ENCODE data around the gene TCF25. TPM values are rescaled to one million over a fixed set of nuclear protein-coding genes. Genes with fewer than 3 reads are reported as not detected.

Gene TCF25
- polyA plus RNA-seq, 1 donor (not counting 4 experiments of a cell fraction or from before 2014, with no cell fraction given) = 103 TPM

- H3K4me1 ChIP-seq (ENCODE audit: control insufficient read depth, extremely low read depth, insufficient read depth, low read length) = no peaks in the 10 kb centered on the region
- dilution Hi-C loops (cut with MboI; ENCODE audit: extremely low pct_ligation_motif_present, low sequenced_read_pairs) = no loop called here
- no peaks in the 10 kb centered on the region for H3K79me2 ChIP-seq (ENCODE audit: control insufficient read depth, insufficient read depth, low read length)
- TF ChIP-seq EZH2 (IDR thresholded peaks at IDR 0.05; ENCODE audit: low read length) (no peak), CTCF (optimal IDR thresholded peaks at IDR 0.05 in 1 of 3, IDR thresholded peaks at IDR 0.05 in 1 of 3, conservative IDR thresholded peaks at IDR 0.05 in 1 of 3; ENCODE audit: extremely low read depth in 1 of 3, insufficient read depth in 2 of 3, low read length in 3 of 3) (no peak)
- no peak overlapping the region for H3K4me2 ChIP-seq (ENCODE audit: control insufficient read depth, extremely low read depth, insufficient read depth, low read depth, low read length)
- FAIRE-seq = no peak
- H3K27ac ChIP-seq (ENCODE audit: control insufficient read depth, insufficient read depth, low read length) = no peak overlapping the region
- H3K9me3 ChIP-seq (ENCODE audit: control insufficient read depth, low read depth, low read length) = no peaks in the 10 kb centered on the region
- no peak for DNase-seq (ENCODE audit: low read depth, low spot score)
- H2AFZ ChIP-seq (ENCODE audit: control insufficient read depth, low read length) = no peak overlapping the region
- H3K4me3 ChIP-seq (ENCODE audit: control insufficient read depth in 2 of 3, extremely low read depth in 1 of 3, insufficient read depth in 2 of 3, low read depth in 1 of 3, low read length in 3 of 3) = no peak overlapping the region
- no peak overlapping the region for H3K9ac ChIP-seq (ENCODE audit: control insufficient read depth, extremely low read depth, insufficient read depth, low read length)
- H4K20me1 ChIP-seq (ENCODE audit: control insufficient read depth, extremely low read depth, insufficient read depth, low read length) = peaks cover 4% of the 10 kb centered on the region
- H3K27me3 ChIP-seq (ENCODE audit: control insufficient read depth, extremely low read depth, insufficient read depth, low read length) = no peaks in the 10 kb centered on the region
- no peaks in the 10 kb centered on the region for H3K9me1 ChIP-seq (ENCODE audit: control insufficient read depth, extremely low read depth, insufficient read depth, low read length)
- peaks cover 37 to 51% of the 10 kb centered on the region in 2 experiments for H3K36me3 ChIP-seq (ENCODE audit: control insufficient read depth in 2 of 2, extremely low read depth in 1 of 2, insufficient read depth in 2 of 2, low read length in 2 of 2)
These were observed 19.2 kb downstream of the TCF25 start for GRCh38 chr16:89892635-89893034.

GRCh38 chr16:89893642-89894548 lies 20.5 kb downstream of the TCF25 start:
- Histone ChIP-seq H3K4me2 (ENCODE audit: control insufficient read depth, extremely low read depth, insufficient read depth, low read depth, low read length) (no peak overlapping the region), H3K4me3 (ENCODE audit: control insufficient read depth in 2 of 3, extremely low read depth in 1 of 3, insufficient read depth in 2 of 3, low read depth in 1 of 3, low read length in 3 of 3) (no peak overlapping the region), H3K9me1 (ENCODE audit: control insufficient read depth, extremely low read depth, insufficient read depth, low read length) (no peaks in the 10 kb centered on the region), H3K27me3 (ENCODE audit: control insufficient read depth, extremely low read depth, insufficient read depth, low read length) (no peaks in the 10 kb centered on the region), H3K4me1 (ENCODE audit: control insufficient read depth, extremely low read depth, insufficient read depth, low read length) (no peaks in the 10 kb centered on the region), H3K36me3 (ENCODE audit: control insufficient read depth in 2 of 2, extremely low read depth in 1 of 2, insufficient read depth in 2 of 2, low read length in 2 of 2) (peaks cover 36 to 52% of the 10 kb centered on the region in 2 experiments), H2AFZ (ENCODE audit: control insufficient read depth, low read length) (no peak overlapping the region), H3K9me3 (ENCODE audit: control insufficient read depth, low read depth, low read length) (no peaks in the 10 kb centered on the region), H3K9ac (ENCODE audit: control insufficient read depth, extremely low read depth, insufficient read depth, low read length) (no peak overlapping the region), H3K79me2 (ENCODE audit: control insufficient read depth, insufficient read depth, low read length) (no peaks in the 10 kb centered on the region), H3K27ac (ENCODE audit: control insufficient read depth, insufficient read depth, low read length) (no peak overlapping the region), H4K20me1 (ENCODE audit: control insufficient read depth, extremely low read depth, insufficient read depth, low read length) (peaks cover 4% of the 10 kb centered on the region)
- TF ChIP-seq EZH2 (IDR thresholded peaks at IDR 0.05; ENCODE audit: low read length) = no peak
- TF ChIP-seq CTCF (optimal IDR thresholded peaks at IDR 0.05 in 1 of 3, IDR thresholded peaks at IDR 0.05 in 1 of 3, conservative IDR thresholded peaks at IDR 0.05 in 1 of 3; ENCODE audit: extremely low read depth in 1 of 3, insufficient read depth in 2 of 3, low read length in 3 of 3) = no peak
- DNase-seq (ENCODE audit: low read depth, low spot score) (no peak), FAIRE-seq (no peak)
- dilution Hi-C loops (cut with MboI; ENCODE audit: extremely low pct_ligation_motif_present, low sequenced_read_pairs) = no loop called here
